SK-N-MC (cell line): ENCODE data around the gene LONRF2.

Experiments used
- DNase-seq: peaks from one replicate; pipeline ENCODE4 v3.0.0-alpha.2; 2011; ENCODE audit warnings: low read depth, low spot score
- H3K27ac ChIP-seq: fragments of 200-600 bp; sonication (generic); 2 replicates; pipeline ENCODE4 v1.5.1; 2016; ENCODE audit warnings: mixed run types
- H3K36me3 ChIP-seq: fragments of 200-600 bp; sonication (generic); 2 replicates; pipeline ENCODE4 v1.6.1; 2017; ENCODE audit warnings: antibody characterized with exemption, low read length, mixed read lengths; ENCODE audit not compliant: insufficient read depth
- H3K4me3 ChIP-seq: fragments of 200-600 bp; sonication (generic); 2 replicates; pipeline ENCODE4 v1.5.1; 2016
- H3K9ac ChIP-seq: fragments of 200-600 bp; sonication (generic); 2 replicates; pipeline ENCODE4 v1.8.0; 2017; ENCODE audit warnings: mixed run types, mixed read lengths; ENCODE audit not compliant: insufficient read length
- H3K9me3 ChIP-seq: fragments of 200-600 bp; sonication (generic); 2 replicates; pipeline ENCODE4 v1.6.1; 2017; ENCODE audit warnings: low read depth, mild to moderate bottlenecking, antibody characterized with exemption, low read length, moderate library complexity, mixed read lengths
- EZH2 ChIP-seq: fragments of 200-600 bp; sonication (generic); IDR thresholded peaks from one replicate; pipeline ENCODE4 v1.6.1; 2017; ENCODE audit warnings: antibody characterized with exemption
- FOXP2 ChIP-seq: optimal IDR thresholded peaks from 2 replicates; pipeline ENCODE3; 2011; ENCODE audit warnings: mild to moderate bottlenecking, moderate library complexity; ENCODE audit not compliant: insufficient read depth; ENCODE audit errors: extremely low read length, control extremely low read depth
- POLR2AphosphoS5 ChIP-seq: IDR thresholded peaks from 2 replicates; pipeline ENCODE4 v1.6.1; 2012; ENCODE audit warnings: mild to moderate bottlenecking, low read depth, low read length, borderline replicate concordance

LONRF2 gene

DNA sequence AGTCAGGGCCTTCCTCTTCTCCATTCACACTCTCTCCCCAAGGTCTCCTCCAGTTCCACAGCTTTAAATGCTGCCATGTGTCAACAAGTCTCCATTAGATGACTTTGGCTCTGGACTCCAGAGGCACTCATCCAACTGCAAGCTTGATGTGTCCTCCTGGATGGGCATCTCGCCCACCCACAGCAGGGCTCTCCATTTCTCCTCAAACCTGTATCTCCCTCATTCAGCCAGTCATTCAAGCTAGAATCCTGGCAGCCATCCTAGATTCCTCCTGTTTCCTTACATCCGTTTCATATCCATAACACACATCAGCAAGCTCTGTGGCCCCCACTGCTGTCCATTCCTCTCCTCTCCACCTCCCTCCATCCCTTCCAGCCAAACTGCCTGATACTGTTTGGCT is 91.5 kb downstream of the LONRF2 start:
- no peak for DNase-seq
- H3K36me3 ChIP-seq, result no peaks in the 10 kb centered on the region
- H3K9me3 ChIP-seq, result no peaks in the 10 kb centered on the region
- no peak overlapping the region for H3K9ac ChIP-seq
- H3K27ac ChIP-seq, result no peak overlapping the region
- TF ChIP-seq EZH2 (no peak), FOXP2 (no peak), POLR2AphosphoS5 (no peak)
- H3K4me3 ChIP-seq, result no peak overlapping the region

DNA sequence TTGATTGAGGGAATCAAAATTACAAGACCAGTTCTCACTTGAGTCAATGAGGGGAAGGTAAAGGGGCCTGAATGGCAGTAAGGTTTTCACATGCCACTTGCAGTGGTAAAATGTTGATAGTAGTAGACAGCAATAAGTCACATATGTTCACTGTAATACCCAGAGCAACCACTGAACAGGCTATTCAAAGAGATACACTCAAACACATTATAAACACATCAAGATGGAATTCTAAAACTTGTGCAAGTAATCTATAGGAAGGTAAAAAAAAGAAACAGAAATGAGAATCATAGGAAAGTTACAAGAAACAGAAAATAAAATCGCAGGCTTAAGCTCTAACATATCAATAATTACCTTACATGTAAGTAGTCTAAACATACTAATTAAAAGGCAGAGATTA is 93.3 kb downstream of the LONRF2 start:
- Histone ChIP-seq H3K9ac (no peak overlapping the region), H3K9me3 (no peaks in the 10 kb centered on the region), H3K4me3 (no peak overlapping the region), H3K36me3 (no peaks in the 10 kb centered on the region), H3K27ac (no peak overlapping the region)
- DNase-seq, result no peak
- no peak for TF ChIP-seq FOXP2
- no peak for TF ChIP-seq POLR2AphosphoS5
- no peak for TF ChIP-seq EZH2

DNA sequence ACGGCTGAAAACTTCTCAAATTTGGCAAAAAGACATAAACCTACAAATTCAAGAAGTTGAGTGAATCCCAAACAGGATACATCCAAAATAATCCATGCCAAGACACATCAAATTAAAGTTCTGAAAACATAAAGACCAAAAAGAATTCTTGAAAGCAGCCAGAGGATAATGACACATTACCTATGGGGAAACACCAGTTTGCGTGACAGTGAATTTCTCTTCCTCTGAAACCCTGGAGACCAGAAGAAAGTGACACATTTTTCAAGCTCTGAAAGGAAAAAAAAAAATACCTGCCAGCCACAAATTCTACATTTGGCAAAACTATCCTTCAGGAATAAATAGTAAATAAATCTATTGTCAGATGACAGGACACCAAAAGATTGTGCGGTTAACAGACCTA is 93.9 kb downstream of the LONRF2 start:
- Histone ChIP-seq H3K9ac (no peak overlapping the region), H3K9me3 (no peaks in the 10 kb centered on the region), H3K36me3 (no peaks in the 10 kb centered on the region), H3K4me3 (no peak overlapping the region), H3K27ac (no peak overlapping the region)
- no peak for DNase-seq
- TF ChIP-seq POLR2AphosphoS5, result no peak
- no peak for TF ChIP-seq FOXP2
- no peak for TF ChIP-seq EZH2

DNA sequence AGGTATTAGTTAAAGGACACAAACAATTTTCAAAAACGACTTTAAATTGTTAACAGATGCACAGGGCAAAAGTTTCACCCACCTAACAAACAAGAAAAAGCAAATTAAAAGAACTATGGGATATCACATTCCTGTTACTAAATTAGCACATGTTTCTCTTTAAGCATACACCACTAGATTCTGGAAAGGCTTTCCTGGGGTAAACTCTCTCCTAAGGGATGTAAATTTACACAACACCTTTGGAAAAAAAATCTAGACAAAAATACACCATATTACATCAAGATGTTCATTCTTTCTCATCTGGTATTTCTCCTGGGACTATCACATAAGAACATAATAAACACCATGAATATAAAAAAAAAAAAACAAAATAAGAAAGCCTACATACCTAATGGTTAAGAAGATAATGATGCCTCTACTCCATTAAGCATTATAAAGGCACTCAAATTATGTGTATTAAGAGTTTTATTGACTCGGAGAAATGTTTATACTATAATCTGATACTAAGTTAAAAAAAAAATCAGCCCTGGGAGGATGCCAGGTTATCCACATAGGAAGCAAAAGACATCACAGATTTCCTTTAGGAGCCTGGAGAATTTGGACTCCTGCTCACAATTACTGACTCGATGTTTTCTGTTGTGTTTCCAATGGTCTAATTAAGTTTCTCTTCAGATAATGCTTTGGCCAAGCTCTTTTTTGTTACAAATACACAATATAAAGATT is 97.2 kb downstream of the LONRF2 start:
- no peak for TF ChIP-seq EZH2
- DNase-seq, result no peak

DNA sequence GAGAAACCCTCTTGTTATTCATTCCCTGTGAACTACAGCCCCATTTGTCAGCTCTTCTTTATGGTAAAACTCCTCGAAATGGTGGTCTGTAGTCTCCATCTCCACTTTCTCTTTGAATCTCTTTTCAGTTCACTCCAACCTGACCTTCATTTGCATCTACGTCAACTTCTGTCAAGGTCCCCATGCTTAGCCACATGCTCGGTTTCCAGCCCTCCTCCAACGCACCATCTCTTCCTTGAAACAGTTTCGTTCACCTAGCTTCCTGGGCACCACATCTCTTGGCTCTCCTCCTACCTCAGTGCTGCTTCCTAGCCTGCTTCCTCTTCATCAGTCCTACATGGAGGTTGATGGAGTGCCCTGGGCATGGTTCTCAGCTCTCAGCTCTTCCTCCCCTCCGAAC is 98.8 kb downstream of the LONRF2 start:
- H3K9ac ChIP-seq, result no peak overlapping the region
- H3K27ac ChIP-seq, result no peak overlapping the region
- H3K36me3 ChIP-seq, result no peaks in the 10 kb centered on the region
- TF ChIP-seq POLR2AphosphoS5, result no peak
- no peak for TF ChIP-seq FOXP2
- TF ChIP-seq EZH2, result no peak
- no peaks in the 10 kb centered on the region for H3K9me3 ChIP-seq
- no peak overlapping the region for H3K4me3 ChIP-seq
- no peak for DNase-seq

More for the DNA sequence above, 97.2 kb downstream of the LONRF2 start:
- H3K9ac ChIP-seq, result no peak overlapping the region
- H3K27ac ChIP-seq, result no peak overlapping the region
- no peaks in the 10 kb centered on the region for H3K36me3 ChIP-seq
- H3K4me3 ChIP-seq, result no peak overlapping the region
- H3K9me3 ChIP-seq, result no peaks in the 10 kb centered on the region
